ENCODE data around the gene MAP3K1.

The MAP3K1 gene

GRCh38 chr5:56825222-56825824 lies 10.0 kb downstream of the MAP3K1 start:
- Mint-ChIP-seq H3K27me3 (ENCODE audit: low read depth) (no peaks in the 10 kb centered on the region), H3K36me3 (ENCODE audit: low read depth) (peaks cover 18% of the 10 kb centered on the region), H3K27ac (peak overlapping the region in 1 of 3 experiments; percentile 1), H3K9me3 (no peaks in the 10 kb centered on the region), H3K4me3 (peak overlapping the region in 1 of 3 experiments; percentile 6), H3K4me1 (peaks cover 36% of the 10 kb centered on the region)
- TF ChIP-seq, protein P1, sequence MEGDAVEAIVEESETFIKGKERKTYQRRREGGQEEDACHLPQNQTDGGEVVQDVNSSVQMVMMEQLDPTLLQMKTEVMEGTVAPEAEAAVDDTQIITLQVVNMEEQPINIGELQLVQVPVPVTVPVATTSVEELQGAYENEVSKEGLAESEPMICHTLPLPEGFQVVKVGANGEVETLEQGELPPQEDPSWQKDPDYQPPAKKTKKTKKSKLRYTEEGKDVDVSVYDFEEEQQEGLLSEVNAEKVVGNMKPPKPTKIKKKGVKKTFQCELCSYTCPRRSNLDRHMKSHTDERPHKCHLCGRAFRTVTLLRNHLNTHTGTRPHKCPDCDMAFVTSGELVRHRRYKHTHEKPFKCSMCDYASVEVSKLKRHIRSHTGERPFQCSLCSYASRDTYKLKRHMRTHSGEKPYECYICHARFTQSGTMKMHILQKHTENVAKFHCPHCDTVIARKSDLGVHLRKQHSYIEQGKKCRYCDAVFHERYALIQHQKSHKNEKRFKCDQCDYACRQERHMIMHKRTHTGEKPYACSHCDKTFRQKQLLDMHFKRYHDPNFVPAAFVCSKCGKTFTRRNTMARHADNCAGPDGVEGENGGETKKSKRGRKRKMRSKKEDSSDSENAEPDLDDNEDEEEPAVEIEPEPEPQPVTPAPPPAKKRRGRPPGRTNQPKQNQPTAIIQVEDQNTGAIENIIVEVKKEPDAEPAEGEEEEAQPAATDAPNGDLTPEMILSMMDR (IDR thresholded peaks at IDR 0.05; ENCODE audit: unreplicated experiment in 3 of 3) = no peak

DNA sequence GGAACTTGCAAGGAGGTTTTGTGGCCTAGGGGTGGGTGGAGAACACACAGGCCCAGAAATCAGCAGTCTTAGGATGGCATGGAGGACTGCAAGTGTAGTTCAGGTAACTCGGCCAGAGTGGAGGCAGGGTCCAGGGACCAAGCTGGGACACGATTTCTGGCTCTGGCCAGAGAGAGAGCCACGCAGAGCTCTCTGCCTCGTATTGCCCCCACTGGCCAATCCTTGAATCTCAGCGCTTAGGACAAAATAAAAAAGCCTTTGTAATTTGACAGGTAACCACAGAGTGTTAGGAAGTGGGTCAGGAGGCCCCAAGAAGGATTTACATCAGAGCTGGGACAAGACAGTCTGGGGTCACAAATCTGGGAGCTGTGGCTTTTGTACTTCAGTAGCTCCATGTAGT lies 11.7 kb downstream of the MAP3K1 start:
- Mint-ChIP-seq H3K9me3 (no peaks in the 10 kb centered on the region), H3K36me3 (ENCODE audit: low read depth) (peaks cover 10% of the 10 kb centered on the region), H3K27me3 (ENCODE audit: low read depth) (no peaks in the 10 kb centered on the region), H3K27ac (peak overlapping the region in 1 of 3 experiments; percentile 58), H3K4me1 (peaks cover 44% of the 10 kb centered on the region), H3K4me3 (no peak overlapping the region)
- TF ChIP-seq, protein P1 (IDR thresholded peaks at IDR 0.05; ENCODE audit: unreplicated experiment in 3 of 3) = peak; percentile 34 to 40 (median 39)

GRCh38 chr5:56827924-56828323 lies 12.6 kb downstream of the MAP3K1 start:
- H3K4me1 Mint-ChIP-seq = peaks cover 42% of the 10 kb centered on the region
- TF ChIP-seq, protein P1 (IDR thresholded peaks at IDR 0.05; ENCODE audit: unreplicated experiment in 3 of 3) = no peak
- H3K27ac Mint-ChIP-seq = no peak overlapping the region
- no peak overlapping the region for H3K4me3 Mint-ChIP-seq
- H3K36me3 Mint-ChIP-seq (ENCODE audit: low read depth) = peaks cover 4% of the 10 kb centered on the region
- no peaks in the 10 kb centered on the region for H3K27me3 Mint-ChIP-seq (ENCODE audit: low read depth)
- H3K9me3 Mint-ChIP-seq = no peaks in the 10 kb centered on the region

DNA sequence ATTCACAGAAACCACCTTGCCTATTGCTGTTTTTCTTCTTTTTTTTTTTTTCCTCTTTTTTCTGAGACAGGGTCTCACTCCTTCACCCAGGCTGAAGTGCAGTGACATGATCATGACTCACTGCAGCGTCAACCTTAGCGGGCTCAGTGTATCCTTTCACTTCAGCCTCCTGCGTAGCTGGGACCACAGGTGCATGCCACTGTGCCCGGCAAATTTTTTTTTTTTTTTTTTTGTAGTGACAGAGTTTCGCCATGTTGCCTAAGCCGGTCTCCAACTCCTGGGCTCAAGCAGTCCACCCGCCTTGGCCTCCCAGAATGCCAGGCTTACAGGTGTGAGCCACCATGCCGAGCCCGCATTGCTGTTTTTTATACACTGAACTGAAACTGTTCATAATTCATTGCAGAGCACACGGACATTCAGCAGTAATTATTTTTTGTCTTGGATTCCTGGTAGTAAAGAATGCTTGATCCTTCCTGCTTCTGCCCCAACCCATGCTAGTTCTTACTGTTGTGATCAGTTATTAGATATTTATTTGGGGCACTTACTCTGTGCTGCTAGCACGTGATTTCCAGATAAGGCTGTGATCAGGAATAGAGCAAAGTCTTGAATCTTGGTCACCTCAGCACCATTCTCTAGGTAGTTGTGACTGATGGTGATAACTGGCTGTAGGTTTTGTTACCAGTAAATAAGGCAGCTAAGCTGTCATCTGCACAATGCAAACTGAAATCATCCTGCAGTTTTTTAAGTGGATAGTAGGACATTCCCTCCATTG lies 14.0 kb downstream of the MAP3K1 start:
- TF ChIP-seq, protein P1 (IDR thresholded peaks at IDR 0.05; ENCODE audit: unreplicated experiment in 3 of 3) = no peak
- peak overlapping the region in 1 of 3 experiments; percentile 2 for H3K27ac Mint-ChIP-seq
- no peaks in the 10 kb centered on the region for H3K9me3 Mint-ChIP-seq
- no peaks in the 10 kb centered on the region for H3K27me3 Mint-ChIP-seq (ENCODE audit: low read depth)
- H3K4me1 Mint-ChIP-seq = peaks cover 48% of the 10 kb centered on the region
- H3K36me3 Mint-ChIP-seq (ENCODE audit: low read depth) = no peaks in the 10 kb centered on the region
- H3K4me3 Mint-ChIP-seq = no peak overlapping the region

- Mint-ChIP-seq H3K4me1 (peaks cover 57% of the 10 kb centered on the region), H3K9me3 (no peaks in the 10 kb centered on the region), H3K27me3 (ENCODE audit: low read depth) (no peaks in the 10 kb centered on the region), H3K4me3 (peak overlapping the region in 2 of 3 experiments; percentile 8 to 29), H3K36me3 (ENCODE audit: low read depth) (no peaks in the 10 kb centered on the region), H3K27ac (peak overlapping the region in 2 of 3 experiments; percentile 19 to 85)
- TF ChIP-seq, protein P1 (IDR thresholded peaks at IDR 0.05; ENCODE audit: unreplicated experiment in 3 of 3) = no peak
Measured at GRCh38 chr5:56831773-56832172, 16.4 kb downstream of the MAP3K1 start.
